ENCODE results near the gene RPP25L. TPM values are rescaled to one million over a fixed set of nuclear protein-coding genes. Genes with fewer than 3 reads are reported as not detected.

The RPP25L gene
- total RNA-seq, 4 donors from 2014 or later: 18.4 to 27.3 (median 22.4) TPM

GRCh38 chr9:34636791-34637355, 25.0 kb upstream of the RPP25L start:
- no peak for TF ChIP-seq CTCF (IDR thresholded peaks at IDR 0.05; ENCODE audit: low read depth)

GRCh38 chr9:34635556-34635955, 23.7 kb upstream of the RPP25L start:
- no peak for TF ChIP-seq CTCF (IDR thresholded peaks at IDR 0.05; ENCODE audit: low read depth)

DNA sequence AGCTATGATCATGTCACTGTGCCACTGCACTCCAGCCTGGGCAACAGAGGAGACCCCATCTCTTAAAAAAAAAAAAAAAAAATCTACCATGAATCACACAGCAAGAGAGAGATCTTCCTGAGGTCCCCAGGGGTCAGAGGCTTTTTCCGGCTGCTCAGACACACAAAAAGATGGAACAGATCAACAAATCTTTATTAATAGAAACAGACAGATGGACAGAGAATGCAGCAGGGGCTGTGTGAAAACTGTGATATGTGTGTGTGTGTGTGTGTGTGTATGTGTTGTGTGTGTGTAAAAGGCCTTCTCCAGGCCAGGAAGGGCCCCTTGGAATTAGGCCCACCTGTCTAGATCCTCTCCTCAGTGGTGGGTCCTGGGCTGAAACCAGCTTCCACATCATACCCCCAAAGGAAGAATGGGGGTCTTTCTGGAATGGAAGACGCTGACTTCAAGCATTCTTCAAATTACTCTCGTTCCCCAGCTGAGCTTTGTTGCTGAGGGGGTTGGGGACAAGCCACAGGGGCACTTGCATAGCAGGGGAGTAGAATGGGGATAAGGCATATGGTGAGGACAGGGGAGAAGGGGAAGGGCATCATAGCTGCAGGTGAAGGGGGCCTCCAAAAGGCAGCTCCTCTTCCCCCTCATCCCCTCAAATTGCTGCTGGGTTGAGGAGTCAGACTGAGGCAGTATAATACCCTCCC, 22.8 kb upstream of the RPP25L start:
- no peak for TF ChIP-seq CTCF (IDR thresholded peaks at IDR 0.05; ENCODE audit: low read depth)

GRCh38 chr9:34633851-34634550, 22.1 kb upstream of the RPP25L start:
- TF ChIP-seq CTCF (IDR thresholded peaks at IDR 0.05; ENCODE audit: low read depth): no peak

- TF ChIP-seq CTCF (IDR thresholded peaks at IDR 0.05; ENCODE audit: low read depth): no peak
Measured at GRCh38 chr9:34633166-34633565, 21.3 kb upstream of the RPP25L start.

DNA sequence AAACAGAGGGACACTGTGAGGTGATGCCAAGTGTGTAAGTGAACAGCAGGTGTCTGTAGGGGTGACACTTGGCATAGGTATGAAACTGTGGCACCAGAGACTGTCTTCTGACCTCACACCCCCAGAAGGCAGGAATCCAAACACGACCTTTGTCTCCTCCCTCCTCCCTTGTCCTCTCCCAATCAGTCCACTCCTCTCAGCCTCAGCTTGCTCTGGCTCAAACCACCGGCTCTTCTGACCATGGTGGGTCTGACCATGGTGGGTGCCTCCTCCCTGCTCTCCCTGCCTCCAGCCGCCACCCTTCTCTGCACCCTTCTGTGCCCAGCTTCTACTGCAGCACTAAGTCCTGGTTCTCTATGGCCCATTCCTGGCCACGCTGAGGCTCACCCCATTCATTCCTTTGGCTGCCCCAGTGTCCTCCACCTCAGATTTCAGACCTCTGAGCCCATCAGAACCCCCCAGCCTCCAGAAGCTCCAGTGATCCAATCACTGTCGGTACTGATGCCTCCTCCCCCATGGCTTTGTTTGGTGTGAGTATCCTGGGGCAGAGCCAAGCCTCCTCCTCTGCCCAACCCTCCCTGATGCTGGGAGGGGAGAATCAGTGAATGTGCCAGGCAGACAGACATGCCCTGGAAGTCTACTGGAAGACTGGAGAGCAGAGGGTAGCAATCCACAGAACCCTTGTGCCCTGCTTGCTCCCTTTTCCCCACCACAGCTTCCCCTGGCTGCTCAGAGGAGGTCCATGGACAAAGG, 18.7 kb upstream of the RPP25L start:
- TF ChIP-seq CTCF (IDR thresholded peaks at IDR 0.05; ENCODE audit: low read depth): no peak

- no peak for TF ChIP-seq CTCF (IDR thresholded peaks at IDR 0.05; ENCODE audit: low read depth)
Measured at GRCh38 chr9:34629491-34629808, 17.6 kb upstream of the RPP25L start.
